ENCODE results near the gene ELL3. TPM values are rescaled to one million over a fixed set of nuclear protein-coding genes. Genes with fewer than 3 reads are reported as not detected.
A peak's percentile ranks its signal among the peaks of the same experiment; 100 is the strongest.

ELL3 gene
- total and polyA plus RNA-seq, 10 of the 15 experiments (the other 5 are each of a cell fraction or from before 2014, with no cell fraction given) = 12.9 to 30.3 (median 20.2) TPM

GRCh38 chr15:43808960-43809678, 32.4 kb upstream of the ELL3 start (continued):
- no peak for TF ChIP-seq KAT2A (conservative IDR thresholded peaks at IDR 0.05; ENCODE audit: control insufficient read depth, low read depth, low read length)
- TF ChIP-seq ATF7 (IDR thresholded peaks at IDR 0.05; ENCODE audit: low read depth) = peak; percentile 97
- no peak for TF ChIP-seq ETV6 (conservative IDR thresholded peaks at IDR 0.05 in 1 of 2, IDR thresholded peaks at IDR 0.05 in 1 of 2; ENCODE audit: borderline replicate concordance in 1 of 2, low read depth in 1 of 2)
- no peak for TF ChIP-seq RBBP5 (conservative IDR thresholded peaks at IDR 0.05)
- no peak for TF ChIP-seq EZH2 (IDR thresholded peaks at IDR 0.05; ENCODE audit: borderline replicate concordance, control insufficient read depth, low read depth, low read length)
- TF ChIP-seq CHD1 (IDR thresholded peaks at IDR 0.05; ENCODE audit: low read depth, low read length) = no peak
- no peak for TF ChIP-seq CBX5 (IDR thresholded peaks at IDR 0.05; ENCODE audit: low read depth)
- TF ChIP-seq BMI1 (IDR thresholded peaks at IDR 0.05; ENCODE audit: borderline replicate concordance) = peak; percentile 82
- TF ChIP-seq RB1 (IDR thresholded peaks at IDR 0.05; ENCODE audit: borderline replicate concordance) = no peak
- TF ChIP-seq SREBF2 (IDR thresholded peaks at IDR 0.05; ENCODE audit: low read length) = no peak
- TF ChIP-seq NR2F1 (conservative IDR thresholded peaks at IDR 0.05) = peak; percentile 95
- no peak for TF ChIP-seq ZNF217 (IDR thresholded peaks at IDR 0.05)
- peak; percentile 96 for TF ChIP-seq ZNF24 (IDR thresholded peaks at IDR 0.05)
- TF ChIP-seq CBFB (IDR thresholded peaks at IDR 0.05; ENCODE audit: low read depth) = 0 out of 2 replicates have a peak, but pooled peaks have one; percentile 19
- TF ChIP-seq ZZZ3 (IDR thresholded peaks at IDR 0.05; ENCODE audit: control insufficient read depth, insufficient read length, low read depth) = no peak
- TF ChIP-seq ZNF384 (IDR thresholded peaks at IDR 0.05; ENCODE audit: borderline replicate concordance, low read depth, low read length) = peak; percentile 93
- TF ChIP-seq RAD21 (IDR thresholded peaks at IDR 0.05; ENCODE audit: insufficient read depth, low read depth, low read length) = no peak
- TF ChIP-seq SMAD1 (IDR thresholded peaks at IDR 0.05; ENCODE audit: low read depth, partially characterized antibody) = peak; percentile 28
- peak; percentile 100 for TF ChIP-seq MTA2 (IDR thresholded peaks at IDR 0.05; ENCODE audit: low read depth)
- TF ChIP-seq, protein P1, sequence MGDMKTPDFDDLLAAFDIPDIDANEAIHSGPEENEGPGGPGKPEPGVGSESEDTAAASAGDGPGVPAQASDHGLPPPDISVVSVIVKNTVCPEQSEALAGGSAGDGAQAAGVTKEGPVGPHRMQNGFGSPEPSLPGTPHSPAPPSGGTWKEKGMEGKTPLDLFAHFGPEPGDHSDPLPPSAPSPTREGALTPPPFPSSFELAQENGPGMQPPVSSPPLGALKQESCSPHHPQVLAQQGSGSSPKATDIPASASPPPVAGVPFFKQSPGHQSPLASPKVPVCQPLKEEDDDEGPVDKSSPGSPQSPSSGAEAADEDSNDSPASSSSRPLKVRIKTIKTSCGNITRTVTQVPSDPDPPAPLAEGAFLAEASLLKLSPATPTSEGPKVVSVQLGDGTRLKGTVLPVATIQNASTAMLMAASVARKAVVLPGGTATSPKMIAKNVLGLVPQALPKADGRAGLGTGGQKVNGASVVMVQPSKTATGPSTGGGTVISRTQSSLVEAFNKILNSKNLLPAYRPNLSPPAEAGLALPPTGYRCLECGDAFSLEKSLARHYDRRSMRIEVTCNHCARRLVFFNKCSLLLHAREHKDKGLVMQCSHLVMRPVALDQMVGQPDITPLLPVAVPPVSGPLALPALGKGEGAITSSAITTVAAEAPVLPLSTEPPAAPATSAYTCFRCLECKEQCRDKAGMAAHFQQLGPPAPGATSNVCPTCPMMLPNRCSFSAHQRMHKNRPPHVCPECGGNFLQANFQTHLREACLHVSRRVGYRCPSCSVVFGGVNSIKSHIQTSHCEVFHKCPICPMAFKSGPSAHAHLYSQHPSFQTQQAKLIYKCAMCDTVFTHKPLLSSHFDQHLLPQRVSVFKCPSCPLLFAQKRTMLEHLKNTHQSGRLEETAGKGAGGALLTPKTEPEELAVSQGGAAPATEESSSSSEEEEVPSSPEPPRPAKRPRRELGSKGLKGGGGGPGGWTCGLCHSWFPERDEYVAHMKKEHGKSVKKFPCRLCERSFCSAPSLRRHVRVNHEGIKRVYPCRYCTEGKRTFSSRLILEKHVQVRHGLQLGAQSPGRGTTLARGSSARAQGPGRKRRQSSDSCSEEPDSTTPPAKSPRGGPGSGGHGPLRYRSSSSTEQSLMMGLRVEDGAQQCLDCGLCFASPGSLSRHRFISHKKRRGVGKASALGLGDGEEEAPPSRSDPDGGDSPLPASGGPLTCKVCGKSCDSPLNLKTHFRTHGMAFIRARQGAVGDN (IDR thresholded peaks at IDR 0.05) = peak; percentile 43; the same call in 1 of the 2 replicates
- no peak for TF ChIP-seq RFX5 (IDR thresholded peaks at IDR 0.05; ENCODE audit: low read depth, low read length)
- no peak for TF ChIP-seq POLR2AphosphoS5 (IDR thresholded peaks at IDR 0.05; ENCODE audit: low read length)
- no peak for TF ChIP-seq SMARCA5 (IDR thresholded peaks at IDR 0.05)
- TF ChIP-seq ZBTB11 (CRISPR knock-in tag; IDR thresholded peaks at IDR 0.05) = no peak
- TF ChIP-seq NFYB (IDR thresholded peaks at IDR 0.05; ENCODE audit: insufficient read depth, low read depth, low read length) = no peak

All from GM12878 (cell line).